LNCAP (cell line): ENCODE results near the gene ZBTB20.

Experiments
- CTCF ChIP-seq: fragments of 450-650 bp; IDR thresholded peaks from 2 replicates; pipeline ENCODE4 v1.5.1; 2017; ENCODE audit warnings: mild to moderate bottlenecking

Gene ZBTB20

GRCh38 chr3:114824014-114824413 is 323.1 kb downstream of the ZBTB20 start:
- no peak for TF ChIP-seq CTCF

GRCh38 chr3:114823061-114823460 is 324.0 kb downstream of the ZBTB20 start:
- no peak for TF ChIP-seq CTCF

GRCh38 chr3:114816052-114816451 is 331.0 kb downstream of the ZBTB20 start:
- no peak for TF ChIP-seq CTCF

- TF ChIP-seq CTCF, result no peak
Observed at GRCh38 chr3:114809668-114810413, 337.2 kb downstream of the ZBTB20 start.

GRCh38 chr3:114804099-114804498 is 343.0 kb downstream of the ZBTB20 start:
- TF ChIP-seq CTCF, result no peak

GRCh38 chr3:114803042-114803695 is 343.9 kb downstream of the ZBTB20 start:
- TF ChIP-seq CTCF, result no peak

GRCh38 chr3:114800272-114801031 is 346.6 kb downstream of the ZBTB20 start:
- TF ChIP-seq CTCF, result no peak
